Peyer's patch (tissue), 4 donors: ENCODE data around the gene NOL9.

Experiments
- CTCF ChIP-seq, 6 experiments: fragments of 450-650 bp in 4 of 6; fragments of 200-600 bp in 2 of 6; sonication (generic) in 1 of 6; IDR thresholded peaks; one replicate each; pipeline ENCODE4 v1.5.1; 2017 to 2019; ENCODE audit warnings: antibody characterized with exemption in 6 of 6, mild to moderate bottlenecking in 3 of 6, moderate library complexity in 1 of 6
- POLR2A ChIP-seq, 2 donors: fragments of 450-650 bp; IDR thresholded peaks; one replicate each; pipeline ENCODE4 v1.5.1; 2017; ENCODE audit warnings: antibody characterized with exemption in 2 of 2, mild to moderate bottlenecking in 2 of 2, moderate library complexity in 2 of 2

- no peak for TF ChIP-seq CTCF (IDR thresholded peaks at IDR 0.05)
- TF ChIP-seq POLR2A (IDR thresholded peaks at IDR 0.05): no peak
Observed at GRCh38 chr1:6511056-6511455, 43.3 kb downstream of the NOL9 start.
